Measurements from ENCODE around the gene GALNT16. TPM values are rescaled to one million over a fixed set of nuclear protein-coding genes. Genes with fewer than 3 reads are reported as not detected.

The GALNT16 gene
- total and polyA plus RNA-seq, 8 donors, result 0.53 to 2.2 (median 1.6) TPM; not detected in 1

DNA sequence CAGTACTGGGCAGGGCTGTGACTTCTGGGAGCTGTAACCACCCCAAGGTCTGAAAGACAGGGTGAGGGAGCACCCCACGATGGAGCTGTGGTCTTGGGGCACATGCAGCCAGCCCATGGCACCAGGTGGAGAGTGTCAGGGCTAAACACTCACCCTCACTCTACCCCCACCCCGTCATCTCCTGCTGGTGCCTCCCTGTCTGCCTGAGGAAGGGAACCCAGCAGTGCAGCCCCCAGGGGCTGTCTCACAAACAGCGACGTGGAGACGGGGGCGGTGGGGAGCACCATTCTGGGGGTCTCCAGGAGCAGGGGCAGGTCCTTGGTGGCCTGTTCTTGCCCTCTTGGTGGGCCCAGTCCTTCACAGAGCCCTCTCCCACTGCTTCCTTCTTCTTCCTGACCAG, 74.6 kb downstream of the GALNT16 start:
- no peaks in the 10 kb centered on the region for H3K36me3 ChIP-seq
- no peaks in the 10 kb centered on the region for H3K4me1 ChIP-seq
- DNase-seq, result no peak
- no peak for TF ChIP-seq POLR2AphosphoS5 (IDR thresholded peaks at IDR 0.05)
- no peak for TF ChIP-seq POLR2A (IDR thresholded peaks at IDR 0.05)
- TF ChIP-seq, protein P1, sequence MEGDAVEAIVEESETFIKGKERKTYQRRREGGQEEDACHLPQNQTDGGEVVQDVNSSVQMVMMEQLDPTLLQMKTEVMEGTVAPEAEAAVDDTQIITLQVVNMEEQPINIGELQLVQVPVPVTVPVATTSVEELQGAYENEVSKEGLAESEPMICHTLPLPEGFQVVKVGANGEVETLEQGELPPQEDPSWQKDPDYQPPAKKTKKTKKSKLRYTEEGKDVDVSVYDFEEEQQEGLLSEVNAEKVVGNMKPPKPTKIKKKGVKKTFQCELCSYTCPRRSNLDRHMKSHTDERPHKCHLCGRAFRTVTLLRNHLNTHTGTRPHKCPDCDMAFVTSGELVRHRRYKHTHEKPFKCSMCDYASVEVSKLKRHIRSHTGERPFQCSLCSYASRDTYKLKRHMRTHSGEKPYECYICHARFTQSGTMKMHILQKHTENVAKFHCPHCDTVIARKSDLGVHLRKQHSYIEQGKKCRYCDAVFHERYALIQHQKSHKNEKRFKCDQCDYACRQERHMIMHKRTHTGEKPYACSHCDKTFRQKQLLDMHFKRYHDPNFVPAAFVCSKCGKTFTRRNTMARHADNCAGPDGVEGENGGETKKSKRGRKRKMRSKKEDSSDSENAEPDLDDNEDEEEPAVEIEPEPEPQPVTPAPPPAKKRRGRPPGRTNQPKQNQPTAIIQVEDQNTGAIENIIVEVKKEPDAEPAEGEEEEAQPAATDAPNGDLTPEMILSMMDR (IDR thresholded peaks at IDR 0.05), result no peak
- TF ChIP-seq EP300 (IDR thresholded peaks at IDR 0.05), result no peak
- 88 to 92% (median 90%) methylated on average over 4 to 6 of the region's 6 CpGs for WGBS, 5 donors
- H3K9me3 ChIP-seq, result no peaks in the 10 kb centered on the region
- H3K27me3 ChIP-seq, result no peaks in the 10 kb centered on the region
- no peak overlapping the region for H3K27ac ChIP-seq
- no peak overlapping the region for H3K4me3 ChIP-seq
- intact Hi-C loops (cut with DNase I; ENCODE audit: low total_unique reads), result no loop called here

DNA sequence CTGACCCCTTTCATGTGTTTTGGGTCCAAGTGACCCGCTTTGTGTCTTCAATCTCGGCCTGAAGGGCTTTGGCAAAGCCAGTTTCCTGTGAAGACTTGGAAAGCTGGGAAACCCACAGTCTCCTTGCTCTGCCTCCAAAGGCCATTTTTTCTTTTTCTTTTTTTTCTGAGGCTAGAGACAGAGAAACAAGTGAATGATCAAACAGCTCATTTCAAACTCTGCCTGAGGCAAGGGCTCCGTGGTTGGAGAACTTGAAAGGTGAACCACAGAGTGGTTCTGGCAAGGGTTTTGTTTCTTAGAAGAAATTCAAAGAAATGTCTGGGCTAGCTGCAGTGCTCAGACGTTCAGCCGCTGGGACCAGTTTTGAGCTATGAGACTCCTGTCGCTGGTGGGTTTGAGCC, 75.4 kb downstream of the GALNT16 start:
- TF ChIP-seq EP300 (IDR thresholded peaks at IDR 0.05) (no peak), POLR2A (IDR thresholded peaks at IDR 0.05) (no peak), POLR2AphosphoS5 (IDR thresholded peaks at IDR 0.05) (no peak)
- TF ChIP-seq, protein P1 (IDR thresholded peaks at IDR 0.05), result no peak
- no peak for DNase-seq
- WGBS, 5 donors, result 60 to 63% (median 61%) methylated on average over 6 of the region's 6 CpGs
- Histone ChIP-seq H3K4me3 (no peak overlapping the region), H3K4me1 (no peaks in the 10 kb centered on the region), H3K27me3 (no peaks in the 10 kb centered on the region), H3K36me3 (no peaks in the 10 kb centered on the region), H3K27ac (no peak overlapping the region), H3K9me3 (no peaks in the 10 kb centered on the region)
- intact Hi-C loops (cut with DNase I; ENCODE audit: low total_unique reads), result no loop called here

DNA sequence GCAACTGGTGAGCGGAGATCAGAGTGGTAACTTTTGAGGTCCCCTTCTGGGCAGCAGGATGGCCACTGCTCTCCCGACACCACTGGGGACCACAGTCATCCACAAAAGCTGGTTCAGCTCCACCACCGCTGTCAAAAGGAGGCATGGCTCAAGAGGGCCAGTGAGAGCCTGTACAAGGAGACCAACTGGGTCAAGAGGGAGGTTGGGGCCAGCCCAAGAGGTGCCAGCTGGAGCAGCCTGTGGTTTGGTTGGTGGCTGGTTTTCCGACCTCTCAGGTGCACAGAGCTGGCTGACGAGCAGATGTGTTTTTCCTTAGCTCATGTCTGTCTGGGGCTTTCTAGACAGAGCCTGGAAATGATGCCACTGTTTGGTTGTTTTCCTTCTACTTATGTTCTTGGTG, 78.0 kb downstream of the GALNT16 start:
- no peak overlapping the region for H3K27ac ChIP-seq
- peaks cover 0 to 6% (median 0%) of the 10 kb centered on the region in 3 donors for H3K27me3 ChIP-seq
- 80 to 97% (median 93%) methylated on average over 5 of the region's 5 CpGs for WGBS, 5 donors
- no peaks in the 10 kb centered on the region for H3K9me3 ChIP-seq
- no peaks in the 10 kb centered on the region for H3K36me3 ChIP-seq
- TF ChIP-seq EP300 (IDR thresholded peaks at IDR 0.05) (no peak), POLR2A (IDR thresholded peaks at IDR 0.05) (no peak), POLR2AphosphoS5 (IDR thresholded peaks at IDR 0.05) (no peak)
- TF ChIP-seq, protein P1 (IDR thresholded peaks at IDR 0.05), result no peak
- H3K4me1 ChIP-seq, result peaks cover 0 to 6% (median 3%) of the 10 kb centered on the region in 4 donors
- intact Hi-C loops (cut with DNase I; ENCODE audit: low total_unique reads), result no loop called here
- no peak for DNase-seq
- no peak overlapping the region for H3K4me3 ChIP-seq

DNA sequence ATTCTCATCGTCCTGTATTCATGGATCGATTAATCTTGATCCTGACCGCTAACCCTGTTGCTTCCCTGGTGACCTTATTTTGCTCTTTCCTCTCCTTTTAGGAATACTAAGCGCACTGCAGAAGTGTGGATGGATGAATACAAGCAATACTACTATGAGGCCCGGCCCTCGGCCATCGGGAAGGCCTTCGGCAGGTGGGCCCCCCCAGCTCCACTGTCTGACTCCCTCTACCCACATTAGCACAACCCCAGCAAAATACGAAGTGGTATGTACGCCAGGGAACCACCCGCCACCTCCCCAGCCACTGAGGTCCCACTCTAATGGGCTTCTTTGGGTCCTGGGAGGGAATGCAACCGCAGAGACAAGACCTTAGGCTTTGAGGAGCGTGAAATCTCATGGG, 79.5 kb downstream of the GALNT16 start:
- H3K27ac ChIP-seq, result no peak overlapping the region

More for the DNA sequence above, 79.5 kb downstream of the GALNT16 start:
- intact Hi-C loops (cut with DNase I; ENCODE audit: low total_unique reads), result no loop called here
- H3K27me3 ChIP-seq, result peaks cover 0 to 6% (median 0%) of the 10 kb centered on the region in 3 donors
- DNase-seq, result no peak
- WGBS, 5 donors, result 92 to 97% (median 93%) methylated on average over 13 of the region's 13 CpGs
- TF ChIP-seq EP300 (IDR thresholded peaks at IDR 0.05) (no peak), POLR2AphosphoS5 (IDR thresholded peaks at IDR 0.05) (no peak), POLR2A (IDR thresholded peaks at IDR 0.05) (no peak)
- TF ChIP-seq, protein P1 (IDR thresholded peaks at IDR 0.05), result no peak
- H3K9me3 ChIP-seq, result no peaks in the 10 kb centered on the region
- no peak overlapping the region for H3K4me3 ChIP-seq
- no peaks in the 10 kb centered on the region for H3K36me3 ChIP-seq
- peaks cover 0 to 16% (median 7%) of the 10 kb centered on the region in 4 donors for H3K4me1 ChIP-seq
